SK-N-SH (cell line): ENCODE measurements around the gene TRAPPC12.

Source experiments
- GABPA ChIP-seq: IDR thresholded peaks from 2 replicates; pipeline ENCODE4 v1.4.0; 2012; ENCODE audit warnings: low read depth, mild to moderate bottlenecking
- JUND ChIP-seq: IDR thresholded peaks from 2 replicates; pipeline ENCODE4 v1.4.0; 2012
- NRF1 ChIP-seq: IDR thresholded peaks from 2 replicates; pipeline ENCODE4 v1.6.1; 2012; ENCODE audit warnings: low read depth, mild to moderate bottlenecking, low read length
- PBX3 ChIP-seq: IDR thresholded peaks from 2 replicates; pipeline ENCODE4; 2012
- RAD21 ChIP-seq: IDR thresholded peaks from 2 replicates; pipeline ENCODE4 v1.6.1; 2012; ENCODE audit warnings: mild to moderate bottlenecking, low read length
- RFX5 ChIP-seq: IDR thresholded peaks from 2 replicates; pipeline ENCODE4 v1.6.1; 2012; ENCODE audit warnings: mild to moderate bottlenecking, improper control_type of control experiment, low read length
- SIN3A ChIP-seq: IDR thresholded peaks from 2 replicates; pipeline ENCODE4 v1.6.1; 2012; ENCODE audit warnings: low read depth, mild to moderate bottlenecking, low read length, moderate library complexity, borderline replicate concordance
- TAF1 ChIP-seq: IDR thresholded peaks from 2 replicates; pipeline ENCODE4 v1.6.1; 2012; ENCODE audit warnings: low read depth, mild to moderate bottlenecking, low read length, moderate library complexity, borderline replicate concordance
- TEAD4 ChIP-seq: IDR thresholded peaks from 2 replicates; pipeline ENCODE4 v1.4.0; 2012; ENCODE audit warnings: mild to moderate bottlenecking, borderline replicate concordance; ENCODE audit not compliant: insufficient read depth
- ZBTB33 ChIP-seq: IDR thresholded peaks from 2 replicates; pipeline ENCODE4 v1.4.0; 2012; ENCODE audit warnings: low read depth, borderline replicate concordance
- TF ChIP-seq, protein P1 (sequence below): fragments of 200-600 bp; sonication (generic); IDR thresholded peaks from 2 replicates; pipeline ENCODE4 v1.6.1; 2017; ENCODE audit warnings: antibody characterized with exemption, mild to moderate bottlenecking, moderate library complexity

GRCh38 chr2:3460831-3461800 lies 81.6 kb downstream of the TRAPPC12 start:
- TF ChIP-seq, protein P1, sequence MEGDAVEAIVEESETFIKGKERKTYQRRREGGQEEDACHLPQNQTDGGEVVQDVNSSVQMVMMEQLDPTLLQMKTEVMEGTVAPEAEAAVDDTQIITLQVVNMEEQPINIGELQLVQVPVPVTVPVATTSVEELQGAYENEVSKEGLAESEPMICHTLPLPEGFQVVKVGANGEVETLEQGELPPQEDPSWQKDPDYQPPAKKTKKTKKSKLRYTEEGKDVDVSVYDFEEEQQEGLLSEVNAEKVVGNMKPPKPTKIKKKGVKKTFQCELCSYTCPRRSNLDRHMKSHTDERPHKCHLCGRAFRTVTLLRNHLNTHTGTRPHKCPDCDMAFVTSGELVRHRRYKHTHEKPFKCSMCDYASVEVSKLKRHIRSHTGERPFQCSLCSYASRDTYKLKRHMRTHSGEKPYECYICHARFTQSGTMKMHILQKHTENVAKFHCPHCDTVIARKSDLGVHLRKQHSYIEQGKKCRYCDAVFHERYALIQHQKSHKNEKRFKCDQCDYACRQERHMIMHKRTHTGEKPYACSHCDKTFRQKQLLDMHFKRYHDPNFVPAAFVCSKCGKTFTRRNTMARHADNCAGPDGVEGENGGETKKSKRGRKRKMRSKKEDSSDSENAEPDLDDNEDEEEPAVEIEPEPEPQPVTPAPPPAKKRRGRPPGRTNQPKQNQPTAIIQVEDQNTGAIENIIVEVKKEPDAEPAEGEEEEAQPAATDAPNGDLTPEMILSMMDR = no peak
- no peak for TF ChIP-seq GABPA
- no peak for TF ChIP-seq ZBTB33
- no peak for TF ChIP-seq TAF1
- TF ChIP-seq PBX3 = no peak
- TF ChIP-seq RFX5 = no peak
- TF ChIP-seq RAD21 = no peak
- no peak for TF ChIP-seq NRF1
- TF ChIP-seq SIN3A = no peak
- no peak for TF ChIP-seq JUND
- no peak for TF ChIP-seq TEAD4
